DND-41 (cell line): Measurements from ENCODE around the gene TBC1D7.

Experiments
- EZH2 ChIP-seq: IDR thresholded peaks from 3 replicates; pipeline ENCODE4 v1.6.1; 2012; ENCODE audit warnings: borderline replicate concordance, low read depth, mild to moderate bottlenecking, moderate library complexity, low read length, inconsistent platforms; ENCODE audit not compliant: severe bottlenecking
- TF ChIP-seq, protein P1 (sequence below): IDR thresholded peaks from 2 replicates; pipeline ENCODE4 v1.5.1; 2012; ENCODE audit warnings: borderline replicate concordance, low read length, moderate library complexity, mild to moderate bottlenecking; ENCODE audit not compliant: poor library complexity, severe bottlenecking; ENCODE audit errors: extremely low read depth

DNA sequence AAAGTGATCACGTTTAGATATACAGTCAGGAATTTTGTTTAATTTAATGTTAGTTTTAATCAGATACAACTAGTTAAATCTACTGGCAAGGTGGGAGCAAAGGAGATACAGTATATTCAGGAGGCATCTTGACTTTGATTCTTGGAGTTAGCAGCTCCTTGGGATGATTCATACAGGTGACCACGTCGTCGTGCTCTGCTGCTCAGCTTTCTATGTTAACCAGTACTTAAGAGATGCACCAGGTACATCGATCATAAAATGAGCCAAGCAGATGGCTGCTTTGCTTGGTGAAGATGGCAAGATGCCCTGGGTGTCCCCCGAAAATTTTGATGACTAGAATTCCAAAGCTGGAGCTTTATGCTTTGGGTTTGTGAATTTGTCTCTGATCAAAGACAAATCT, 64.7 kb downstream of the TBC1D7 start:
- no peak for TF ChIP-seq EZH2
- TF ChIP-seq, protein P1, sequence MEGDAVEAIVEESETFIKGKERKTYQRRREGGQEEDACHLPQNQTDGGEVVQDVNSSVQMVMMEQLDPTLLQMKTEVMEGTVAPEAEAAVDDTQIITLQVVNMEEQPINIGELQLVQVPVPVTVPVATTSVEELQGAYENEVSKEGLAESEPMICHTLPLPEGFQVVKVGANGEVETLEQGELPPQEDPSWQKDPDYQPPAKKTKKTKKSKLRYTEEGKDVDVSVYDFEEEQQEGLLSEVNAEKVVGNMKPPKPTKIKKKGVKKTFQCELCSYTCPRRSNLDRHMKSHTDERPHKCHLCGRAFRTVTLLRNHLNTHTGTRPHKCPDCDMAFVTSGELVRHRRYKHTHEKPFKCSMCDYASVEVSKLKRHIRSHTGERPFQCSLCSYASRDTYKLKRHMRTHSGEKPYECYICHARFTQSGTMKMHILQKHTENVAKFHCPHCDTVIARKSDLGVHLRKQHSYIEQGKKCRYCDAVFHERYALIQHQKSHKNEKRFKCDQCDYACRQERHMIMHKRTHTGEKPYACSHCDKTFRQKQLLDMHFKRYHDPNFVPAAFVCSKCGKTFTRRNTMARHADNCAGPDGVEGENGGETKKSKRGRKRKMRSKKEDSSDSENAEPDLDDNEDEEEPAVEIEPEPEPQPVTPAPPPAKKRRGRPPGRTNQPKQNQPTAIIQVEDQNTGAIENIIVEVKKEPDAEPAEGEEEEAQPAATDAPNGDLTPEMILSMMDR: no peak
